ENCODE measurements around the gene CYBB.
A peak's percentile ranks its signal among the peaks of the same experiment; 100 is the strongest.
"Not testable (repeated sequence)": the region's sequence is repeated elsewhere in the genome, so short reads cannot be mapped to it uniquely, and the experiment has no call there.

The CYBB gene

GRCh38 chrX:37779857-37780256, at the start of gene CYBB:
Gene CYBB, plus strand, starts transcription at chrX:37780059. Its CDS starts 19 bp downstream, at chrX:37780078.
- DNase-seq (ENCODE audit: low spot score) = no peak

GRCh38 chrX:37745354-37745753, 34.5 kb upstream of the CYBB start:
- DNase-seq (ENCODE audit: low spot score) = peak; percentile 71

- no peak for DNase-seq (ENCODE audit: low spot score)
Observed at GRCh38 chrX:37745835-37746217, 34.0 kb upstream of the CYBB start.

GRCh38 chrX:37746218-37746941, 33.5 kb upstream of the CYBB start:
- DNase-seq (ENCODE audit: low spot score) = no peak

GRCh38 chrX:37746951-37747350, 32.9 kb upstream of the CYBB start:
- no peak for DNase-seq (ENCODE audit: low spot score)

GRCh38 chrX:37752281-37752680, 27.6 kb upstream of the CYBB start:
- no peak for DNase-seq (ENCODE audit: low spot score)

- no peak for DNase-seq (ENCODE audit: low spot score)
Observed at GRCh38 chrX:37752936-37753335, 26.9 kb upstream of the CYBB start.

GRCh38 chrX:37753384-37753783, 26.5 kb upstream of the CYBB start:
- no peak for DNase-seq (ENCODE audit: low spot score)

- DNase-seq (ENCODE audit: low spot score) = no peak
Observed at GRCh38 chrX:37754516-37754915, 25.3 kb upstream of the CYBB start.

GRCh38 chrX:37755025-37755424, 24.8 kb upstream of the CYBB start:
- no peak for DNase-seq (ENCODE audit: low spot score)

GRCh38 chrX:37757082-37757481, 22.8 kb upstream of the CYBB start:
- no peak for DNase-seq (ENCODE audit: low spot score)

GRCh38 chrX:37759351-37759750, 20.5 kb upstream of the CYBB start:
- DNase-seq (ENCODE audit: low spot score) = no peak

- DNase-seq (ENCODE audit: low spot score) = no peak
Observed at GRCh38 chrX:37759878-37760418, 19.9 kb upstream of the CYBB start.

GRCh38 chrX:37763400-37763799, 16.5 kb upstream of the CYBB start:
- no peak for DNase-seq (ENCODE audit: low spot score)

GRCh38 chrX:37765507-37765906, 14.4 kb upstream of the CYBB start:
- DNase-seq (ENCODE audit: low spot score) = no peak

GRCh38 chrX:37767430-37767829, 12.4 kb upstream of the CYBB start:
- no peak for DNase-seq (ENCODE audit: low spot score)

- DNase-seq (ENCODE audit: low spot score) = not testable (repeated sequence)
Observed at GRCh38 chrX:37768866-37769265, 11.0 kb upstream of the CYBB start.

GRCh38 chrX:37776283-37776986, 3.4 kb upstream of the CYBB start:
- no peak for DNase-seq (ENCODE audit: low spot score)

- no peak for DNase-seq (ENCODE audit: low spot score)
Observed at GRCh38 chrX:37776987-37777325, 2.9 kb upstream of the CYBB start.

- no peak for DNase-seq (ENCODE audit: low spot score)
Observed at GRCh38 chrX:37781081-37781480, 1.2 kb downstream of the CYBB start.

GRCh38 chrX:37781814-37782213, 2.0 kb downstream of the CYBB start:
- no peak for DNase-seq (ENCODE audit: low spot score)

GRCh38 chrX:37782359-37782758, 2.5 kb downstream of the CYBB start:
- no peak for DNase-seq (ENCODE audit: low spot score)

- no peak for DNase-seq (ENCODE audit: low spot score)
Observed at GRCh38 chrX:37783305-37783704, 3.4 kb downstream of the CYBB start.

GRCh38 chrX:37785569-37785968, 5.7 kb downstream of the CYBB start:
- DNase-seq (ENCODE audit: low spot score) = no peak
